Myocyte (in vitro differentiated cells): ENCODE data around the gene NANP. TPM values are rescaled to one million over a fixed set of nuclear protein-coding genes. Genes with fewer than 3 reads are reported as not detected.
"Not testable (repeated sequence)": the region's sequence is repeated elsewhere in the genome, so short reads cannot be mapped to it uniquely, and the experiment has no call there.

Source experiments
- DNase-seq: peaks from one replicate; pipeline ENCODE4 v3.0.0-alpha.2; 2012; ENCODE audit warnings: low read depth
- total RNA-seq: library from RNA; depleted of rRNA; stranded (reverse); fragments of >200 nt; gene quantifications from 2 replicates; pipeline ENCODE4 v1.2.3, GENCODE V29; 2014

NANP gene
- total RNA-seq, 1 donor from 2014 or later, result 9.9 TPM

- no peak for DNase-seq
These were observed 15.0 kb downstream of the NANP start for GRCh38 chr20:25608774-25609173.

GRCh38 chr20:25606094-25606695 is 17.6 kb downstream of the NANP start:
- peak; percentile 49 for DNase-seq

DNA sequence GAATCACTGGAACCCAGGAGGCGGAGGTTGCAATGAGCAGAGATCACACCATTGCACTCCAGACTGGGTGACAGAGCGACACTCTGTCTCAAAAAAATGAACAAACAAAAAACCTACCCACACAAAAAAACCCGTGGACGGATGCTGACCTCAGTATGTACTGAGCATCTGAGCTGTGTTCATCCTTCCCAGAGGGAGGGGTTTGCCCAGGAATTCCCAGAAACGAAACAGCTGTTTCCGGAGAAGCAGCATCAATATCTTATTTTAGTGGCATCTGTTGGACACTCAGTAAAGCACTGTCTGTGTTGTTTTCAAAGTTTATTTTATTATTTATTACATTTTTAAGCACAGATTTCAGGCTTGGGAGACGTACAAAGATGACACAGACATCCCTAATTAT is 18.7 kb downstream of the NANP start:
- peak; percentile 90 for DNase-seq

- no peak for DNase-seq
These were observed 19.2 kb downstream of the NANP start for GRCh38 chr20:25604611-25605010.

- not testable (repeated sequence) for DNase-seq
These were observed 20.9 kb downstream of the NANP start for GRCh38 chr20:25602914-25603309.

DNA sequence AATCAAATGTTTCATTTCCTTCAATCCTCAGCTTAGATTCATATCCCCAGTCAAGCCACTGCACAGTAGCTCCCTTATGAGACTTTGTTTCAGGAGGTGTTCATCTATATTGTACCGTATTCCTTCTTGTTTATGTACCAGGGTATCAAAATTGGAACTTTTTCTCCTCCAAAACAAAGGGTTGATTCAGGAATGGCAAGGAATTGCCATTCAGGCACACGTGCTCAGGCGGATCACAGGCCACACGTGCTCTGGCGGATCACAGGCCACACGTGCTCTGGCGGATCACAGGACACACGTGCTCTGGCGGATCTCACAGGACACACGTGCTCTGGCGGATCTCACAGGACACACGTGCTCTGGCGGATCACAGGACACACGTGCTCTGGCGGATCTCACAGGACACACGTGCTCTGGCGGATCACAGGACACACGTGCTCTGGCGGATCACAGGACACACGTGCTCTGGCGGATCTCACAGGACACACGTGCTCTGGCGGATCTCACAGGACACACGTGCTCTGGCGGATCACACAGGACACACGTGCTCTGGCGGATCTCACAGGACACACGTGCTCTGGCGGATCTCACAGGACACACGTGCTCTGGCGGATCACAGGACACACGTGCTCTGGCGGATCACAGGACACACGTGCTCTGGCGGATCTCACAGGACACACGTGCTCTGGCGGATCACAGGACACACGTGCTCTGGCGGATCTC is 21.5 kb downstream of the NANP start:
- not testable (repeated sequence) for DNase-seq

DNA sequence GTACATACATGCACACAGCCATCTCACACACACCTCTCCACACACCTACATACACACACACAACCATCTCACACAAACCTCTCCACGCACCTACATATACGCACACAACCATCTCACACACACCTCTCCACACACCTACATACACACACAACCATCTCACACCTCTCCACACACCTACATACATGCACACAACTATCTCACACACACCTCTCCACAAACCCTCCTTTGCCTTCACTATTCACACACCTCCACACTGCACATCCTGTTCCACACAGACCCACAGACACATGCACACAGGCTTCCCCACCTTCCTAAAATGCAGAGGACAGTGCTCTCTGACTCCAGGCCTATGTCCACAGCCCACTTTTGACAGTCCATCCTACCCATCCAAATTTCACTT is 22.2 kb downstream of the NANP start:
- no peak for DNase-seq

DNA sequence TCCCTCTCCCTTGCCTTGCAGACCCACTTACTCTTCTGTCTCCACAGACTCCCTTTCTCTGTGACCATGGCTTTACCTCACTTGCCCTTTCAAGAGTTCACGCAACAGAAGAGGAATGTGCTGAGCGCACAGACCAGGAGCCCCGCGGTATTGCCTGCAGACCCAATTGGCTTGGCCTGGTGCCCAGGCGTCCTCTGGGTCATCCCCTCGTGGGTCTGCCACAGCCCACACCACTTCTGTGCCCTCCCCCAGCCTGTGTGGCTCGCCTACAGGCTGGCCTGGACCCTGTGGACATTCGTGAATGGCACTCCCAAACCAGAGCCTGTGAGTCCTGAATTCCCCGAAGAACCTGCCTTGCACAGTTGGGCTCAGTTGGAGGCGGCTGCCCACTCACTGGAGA is 23.2 kb downstream of the NANP start:
- DNase-seq, result peak; percentile 75

DNA sequence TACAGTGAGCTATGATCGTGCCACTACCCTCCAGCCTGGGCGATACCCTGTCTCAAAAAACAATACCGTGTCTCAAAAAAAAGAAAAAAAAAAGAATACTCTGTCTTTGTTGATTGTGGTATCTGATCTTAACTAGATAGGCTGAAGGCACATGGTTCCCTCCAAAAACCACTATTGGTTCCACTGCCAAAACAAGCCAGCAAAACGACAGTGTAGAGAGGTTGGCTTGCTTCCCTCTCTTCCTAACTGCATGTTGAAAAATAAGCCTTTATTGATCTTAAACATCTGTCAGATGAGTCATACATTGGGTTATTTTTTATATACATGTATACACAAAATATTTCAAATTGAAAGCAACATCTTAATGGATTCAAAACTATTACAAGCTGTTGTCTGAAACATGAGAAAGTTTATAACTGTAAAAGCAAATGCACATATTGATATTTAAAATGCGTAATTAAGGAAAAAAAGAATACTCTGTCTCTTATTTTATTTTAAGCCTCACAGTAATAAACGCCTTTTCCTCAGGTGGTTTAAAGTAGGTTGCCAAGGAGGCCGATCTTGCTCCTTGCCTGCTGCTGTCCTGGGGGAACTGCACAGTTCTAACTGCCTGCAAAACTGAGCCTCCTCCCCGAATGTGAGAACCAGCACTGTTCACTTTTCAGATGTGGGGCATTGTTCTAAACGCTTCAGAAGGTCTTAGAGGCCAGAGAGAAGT is 31.5 kb downstream of the NANP start:
- DNase-seq, result no peak

GRCh38 chr20:25590778-25591177 is 33.0 kb downstream of the NANP start:
- peak; percentile 51 for DNase-seq

DNA sequence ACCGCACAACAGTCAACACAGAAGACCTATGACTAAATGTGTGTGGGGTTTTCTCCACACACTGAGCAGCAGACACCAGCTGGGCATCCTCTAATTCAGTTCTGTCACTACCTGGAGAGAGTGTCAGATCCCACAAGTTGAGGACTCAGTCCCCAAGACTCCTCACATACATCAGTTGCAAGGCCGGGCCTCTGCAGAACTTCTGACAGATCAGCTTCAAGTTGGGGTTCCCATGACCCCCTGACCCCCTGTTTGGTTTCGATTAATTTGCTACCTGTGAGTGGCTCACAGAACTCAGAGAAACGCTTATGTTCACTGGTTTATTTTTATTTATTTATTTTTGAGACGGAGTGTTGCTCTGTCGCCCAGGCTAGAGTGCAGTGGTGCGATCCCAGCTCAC is 35.3 kb downstream of the NANP start:
- DNase-seq, result no peak

GRCh38 chr20:25587536-25587935 is 36.3 kb downstream of the NANP start:
- no peak for DNase-seq

GRCh38 chr20:25586877-25587276 is 36.9 kb downstream of the NANP start:
- no peak for DNase-seq

GRCh38 chr20:25584905-25585704 is 38.7 kb downstream of the NANP start, which contains the start of gene NINL:
NINL (minus strand) TSS chr20:25585531; CDS start chr20:25526587, 58,944 bp downstream.
- peak; percentile 73 for DNase-seq

- DNase-seq, result not testable (repeated sequence)
These were observed 40.2 kb downstream of the NANP start for GRCh38 chr20:25583607-25584006.

- DNase-seq, result peak; percentile 34
These were observed 43.1 kb downstream of the NANP start for GRCh38 chr20:25580711-25581110.

DNA sequence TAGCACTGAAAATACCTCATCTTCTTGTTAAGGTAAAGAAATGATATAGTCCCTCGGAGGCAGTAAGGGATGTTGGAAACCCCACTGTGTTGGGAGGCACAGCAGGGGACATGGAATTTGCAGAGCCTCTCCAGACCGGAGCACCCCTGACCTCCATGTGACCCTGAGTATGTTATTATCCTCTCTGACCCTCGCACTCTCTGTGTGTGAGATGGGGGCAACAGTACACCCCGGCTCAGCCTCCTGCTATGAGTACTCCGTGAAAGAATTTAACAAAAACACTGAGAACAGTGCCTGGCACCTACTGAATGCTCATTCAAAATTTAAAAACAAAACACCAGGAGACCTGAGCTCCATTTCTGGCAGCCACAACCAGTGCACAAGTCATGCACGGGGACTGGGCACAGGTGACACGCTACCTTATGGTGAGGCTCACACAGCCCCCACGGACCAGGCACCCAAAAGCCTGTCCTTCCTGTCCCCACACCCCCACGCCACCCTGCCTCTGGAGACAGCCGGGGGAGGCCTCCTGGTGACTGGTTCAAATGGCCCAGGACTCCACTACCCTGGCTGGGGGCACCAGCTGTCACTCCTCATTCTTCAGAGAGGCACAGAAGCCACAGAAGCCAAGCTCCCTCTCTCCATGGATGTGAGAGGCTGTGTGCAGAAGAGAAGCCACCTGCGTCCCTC is 44.6 kb downstream of the NANP start:
- peak; percentile 81 for DNase-seq

DNA sequence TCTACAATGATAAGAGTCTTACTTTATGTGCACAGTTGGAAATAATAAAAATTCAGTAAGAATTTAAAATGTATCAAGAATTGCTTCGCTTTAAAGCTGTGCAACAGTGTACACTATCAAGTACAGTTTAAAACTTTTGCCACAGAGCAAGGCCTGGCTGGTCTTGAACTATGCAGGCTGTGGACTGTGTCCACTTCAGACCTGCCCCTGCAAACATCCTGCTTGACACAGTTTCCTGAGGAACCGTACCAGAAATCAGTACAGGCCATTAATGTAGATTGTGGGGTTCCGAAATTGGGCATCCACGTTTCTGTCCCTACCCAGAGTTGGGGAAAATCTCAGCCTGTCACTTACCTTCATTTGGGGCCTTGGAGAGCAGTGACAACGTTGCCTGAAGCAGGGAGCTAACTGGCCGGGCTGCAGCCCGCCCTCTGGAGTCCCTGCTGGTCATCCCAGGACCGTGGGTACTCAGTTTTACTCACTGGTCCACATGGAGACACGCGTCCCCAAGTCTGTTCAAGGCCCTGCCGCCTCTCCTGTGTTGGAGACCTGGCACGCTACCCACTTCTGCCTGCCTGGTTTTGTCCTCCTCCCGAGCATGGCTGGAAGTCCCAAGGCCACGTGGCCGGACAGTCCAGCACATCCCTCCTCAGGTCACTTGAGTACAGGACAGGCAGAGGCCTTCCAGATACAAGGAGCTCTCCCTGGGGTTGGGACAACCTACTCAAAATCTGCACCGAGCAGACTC is 46.9 kb downstream of the NANP start:
- no peak for DNase-seq

DNA sequence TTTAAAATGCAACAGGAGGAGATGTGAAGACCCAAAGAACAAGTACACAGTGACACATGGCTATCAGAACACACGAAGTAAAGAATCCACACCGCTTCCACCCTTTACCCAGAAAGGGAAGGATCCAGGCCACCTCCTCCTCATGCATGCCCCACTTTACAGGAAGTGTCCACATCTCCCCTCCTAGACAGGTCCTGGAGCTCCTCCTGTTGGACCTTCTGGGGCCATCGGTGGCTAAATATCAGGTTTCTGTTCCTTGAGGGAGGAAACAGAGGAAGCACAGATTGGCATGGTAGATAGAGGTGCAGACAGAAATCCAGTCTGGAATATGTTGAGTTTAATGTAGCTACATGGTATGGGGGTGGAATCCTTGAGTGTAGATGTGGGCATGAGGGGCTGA is 49.4 kb downstream of the NANP start:
- no peak for DNase-seq
